ENCODE results near the gene NFYA. TPM values are rescaled to one million over a fixed set of nuclear protein-coding genes. Genes with fewer than 3 reads are reported as not detected.

The NFYA gene
- total and polyA plus RNA-seq, 2 of the 13 experiments (the other 11 are each of a cell fraction or from before 2014, with no cell fraction given) = 16.0 to 22.9 TPM

GRCh38 chr6:41073203-41073967 is 611 bp downstream of the NFYA start (continued):
- TF ChIP-seq PRDM15 (CRISPR knock-in tag; IDR thresholded peaks at IDR 0.05) = peak; percentile 74; the same call in 1 of the 2 replicates
- TF ChIP-seq ZNF572 (CRISPR knock-in tag; IDR thresholded peaks at IDR 0.05) = 0 out of 2 replicates have a peak, but pooled peaks have one; percentile 58
- TF ChIP-seq XBP1 (CRISPR knock-in tag; IDR thresholded peaks at IDR 0.05) = peak; percentile 67; the same call in 1 of the 2 replicates
- no peak for TF ChIP-seq SP140L (CRISPR knock-in tag; IDR thresholded peaks at IDR 0.05; ENCODE audit: borderline replicate concordance)
- peak; percentile 3; the same call in 1 of the 2 replicates for TF ChIP-seq MAX (IDR thresholded peaks at IDR 0.05)
- TF ChIP-seq MED8 (CRISPR knock-in tag; IDR thresholded peaks at IDR 0.05; ENCODE audit: insufficient replicate concordance) = peak; percentile 23
- no peak for TF ChIP-seq EHMT2 (IDR thresholded peaks at IDR 0.05; ENCODE audit: borderline replicate concordance, low read depth, low read length)
- no peak for TF ChIP-seq KDM1A (CRISPR knock-in tag; IDR thresholded peaks at IDR 0.05)
- TF ChIP-seq U2AF1 (optimal IDR thresholded peaks at IDR 0.05; ENCODE audit: low read depth, low read length) = no peak
- TF ChIP-seq ZBTB14 (CRISPR knock-in tag; IDR thresholded peaks at IDR 0.05) = peak; percentile 50
- 0 out of 2 replicates have a peak, but pooled peaks have one; percentile 15 for TF ChIP-seq JUND (CRISPR knock-in tag; IDR thresholded peaks at IDR 0.05)
- TF ChIP-seq MYPOP (CRISPR knock-in tag; IDR thresholded peaks at IDR 0.05) = no peak; the same call in 1 of the 2 replicates
- TF ChIP-seq MBNL3 (CRISPR knock-in tag; conservative IDR thresholded peaks at IDR 0.05) = no peak
- no peak for TF ChIP-seq ZNF432 (CRISPR knock-in tag; IDR thresholded peaks at IDR 0.05; ENCODE audit: borderline replicate concordance)
- 0 out of 2 replicates have a peak, but pooled peaks have one; percentile 13 for TF ChIP-seq ZSCAN29 (CRISPR knock-in tag; conservative IDR thresholded peaks at IDR 0.05)
- TF ChIP-seq ZNF142 (CRISPR knock-in tag; IDR thresholded peaks at IDR 0.05) = peak; percentile 66
- peak; percentile 53 for TF ChIP-seq NKX3-1 (CRISPR knock-in tag; IDR thresholded peaks at IDR 0.05)
